Endodermal cell (in vitro differentiated cells): ENCODE measurements around the gene PVALEF. TPM values are rescaled to one million over a fixed set of nuclear protein-coding genes. Genes with fewer than 3 reads are reported as not detected.

Experiments used
- DNase-seq: peaks from one replicate; pipeline ENCODE4 v3.0.0-alpha.2; 2017
- H3K27ac ChIP-seq: 2 replicates; pipeline ENCODE4 v1.5.1; 2013; ENCODE audit warnings: mild to moderate bottlenecking, low read depth, low read length, moderate library complexity
- H3K27me3 ChIP-seq: 2 replicates; pipeline ENCODE4 v1.6.1; 2013; ENCODE audit warnings: mild to moderate bottlenecking, low read length, moderate library complexity; ENCODE audit not compliant: insufficient read depth, control insufficient read depth, poor library complexity, severe bottlenecking
- H3K36me3 ChIP-seq: 2 replicates; pipeline ENCODE4 v1.7.0; 2013; ENCODE audit warnings: mild to moderate bottlenecking, low read length, moderate library complexity; ENCODE audit not compliant: control insufficient read depth, insufficient read depth
- H3K4me1 ChIP-seq: one replicate; pipeline ENCODE4 v1.7.0; 2013; ENCODE audit warnings: low read length; ENCODE audit not compliant: control insufficient read depth, insufficient read depth
- H3K4me3 ChIP-seq: 2 replicates; pipeline ENCODE4 v1.5.1; 2013; ENCODE audit warnings: mild to moderate bottlenecking, low read length, moderate library complexity
- H3K9ac ChIP-seq: 2 replicates; pipeline ENCODE4 v1.6.1; 2013; ENCODE audit warnings: mild to moderate bottlenecking, low read length, moderate library complexity; ENCODE audit not compliant: poor library complexity, severe bottlenecking; ENCODE audit errors: extremely low read depth
- H3K9me3 ChIP-seq: 2 replicates; pipeline ENCODE4 v1.6.1; 2013; ENCODE audit warnings: mild to moderate bottlenecking, low read length, moderate library complexity; ENCODE audit not compliant: control insufficient read depth
- H3K27ac Mint-ChIP-seq: 2 replicates; pipeline ENCODE4 v1.8.0; 2020; ENCODE audit warnings: mixed read lengths
- H3K27me3 Mint-ChIP-seq: 2 replicates; pipeline ENCODE4 v1.8.0; 2021; ENCODE audit warnings: mild to moderate bottlenecking, mixed read lengths; ENCODE audit not compliant: insufficient read depth
- H3K36me3 Mint-ChIP-seq: 2 replicates; pipeline ENCODE4 v1.8.0; 2020; ENCODE audit warnings: low read depth, mixed read lengths
- H3K4me1 Mint-ChIP-seq: 2 replicates; pipeline ENCODE4 v1.8.0; 2020; ENCODE audit warnings: mixed read lengths
- H3K4me3 Mint-ChIP-seq: 2 replicates; pipeline ENCODE4 v1.8.0; 2020; ENCODE audit warnings: mild to moderate bottlenecking, moderate library complexity, mixed read lengths
- H3K9me3 Mint-ChIP-seq: 2 replicates; pipeline ENCODE4 v1.8.0; 2020; ENCODE audit warnings: mild to moderate bottlenecking, mixed read lengths
- WGBS, 2 experiments: methylation state at CpG; one replicate each; pipeline versions ENCODE4 v1.1.5 to v1.1.7; 2013; ENCODE audit warnings: missing lambda C conversion rate in 2 of 2, mixed read lengths in 1 of 2; ENCODE audit not compliant: insufficient coverage in 1 of 2, insufficient read length in 1 of 2; 5-methylcytosine and 5-hydroxymethylcytosine counted together
- total RNA-seq, 2 donors: library from RNA; stranded (reverse); fragmentation: NEBNext Ultra II Directional in 1 of 2; extraction: Animal tissue kit (Norgen Biotek cat#: 25700) in 1 of 2; gene quantifications; 2 replicates in 1 of 2; 3 replicates in 1 of 2; pipeline ENCODE4 v1.2.1, GENCODE V29; 2021
- TF ChIP-seq, protein P1 (sequence below): fragments of 200-600 bp; sonication (generic); conservative IDR thresholded peaks from 2 replicates; pipeline ENCODE4 v1.5.0; 2021; ENCODE audit warnings: antibody characterized with exemption, mild to moderate bottlenecking

PVALEF gene
- total RNA-seq, 2 donors from 2014 or later: not detected

DNA sequence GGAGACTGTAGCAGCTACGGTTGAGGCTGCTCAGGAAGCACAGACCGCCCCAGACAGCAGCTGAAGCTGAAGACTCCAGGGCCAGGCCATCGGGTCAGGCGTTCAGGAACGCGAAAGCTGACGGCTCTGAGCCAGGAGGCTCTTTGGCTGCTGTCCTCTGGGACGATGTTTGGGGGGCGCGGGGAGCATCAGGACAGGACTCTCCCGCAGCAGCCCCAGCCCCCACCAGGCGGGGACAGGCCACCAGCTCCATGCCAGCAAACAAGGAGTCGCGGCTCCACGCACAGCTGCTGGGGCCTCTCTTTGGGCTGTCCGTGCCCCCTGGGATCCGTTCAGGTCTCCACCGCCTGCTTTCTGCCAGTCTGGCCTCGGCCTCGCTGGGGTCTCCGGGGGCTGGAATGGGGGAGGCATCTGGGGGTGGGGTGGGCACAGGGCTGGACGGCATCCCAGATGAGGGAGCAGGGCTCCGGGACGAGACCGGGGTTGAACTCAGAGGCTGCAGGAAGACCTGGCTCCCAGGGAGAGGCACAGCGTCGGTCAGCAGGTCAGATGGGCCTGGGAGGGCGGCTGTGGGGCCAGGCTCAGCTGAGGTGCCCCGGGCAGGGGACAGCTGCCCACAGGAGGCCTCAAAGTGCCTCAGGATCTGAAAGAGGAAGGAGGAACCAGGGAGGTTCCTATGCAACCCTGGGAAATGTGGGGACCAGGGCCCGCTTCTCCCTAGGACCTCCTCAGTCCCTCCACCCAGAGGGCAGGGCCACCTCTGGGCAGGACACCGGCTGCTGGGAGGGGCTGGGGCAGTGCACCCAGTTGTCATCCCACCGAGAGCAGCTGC, 63.7 kb downstream of the PVALEF start:
- TF ChIP-seq, protein P1, sequence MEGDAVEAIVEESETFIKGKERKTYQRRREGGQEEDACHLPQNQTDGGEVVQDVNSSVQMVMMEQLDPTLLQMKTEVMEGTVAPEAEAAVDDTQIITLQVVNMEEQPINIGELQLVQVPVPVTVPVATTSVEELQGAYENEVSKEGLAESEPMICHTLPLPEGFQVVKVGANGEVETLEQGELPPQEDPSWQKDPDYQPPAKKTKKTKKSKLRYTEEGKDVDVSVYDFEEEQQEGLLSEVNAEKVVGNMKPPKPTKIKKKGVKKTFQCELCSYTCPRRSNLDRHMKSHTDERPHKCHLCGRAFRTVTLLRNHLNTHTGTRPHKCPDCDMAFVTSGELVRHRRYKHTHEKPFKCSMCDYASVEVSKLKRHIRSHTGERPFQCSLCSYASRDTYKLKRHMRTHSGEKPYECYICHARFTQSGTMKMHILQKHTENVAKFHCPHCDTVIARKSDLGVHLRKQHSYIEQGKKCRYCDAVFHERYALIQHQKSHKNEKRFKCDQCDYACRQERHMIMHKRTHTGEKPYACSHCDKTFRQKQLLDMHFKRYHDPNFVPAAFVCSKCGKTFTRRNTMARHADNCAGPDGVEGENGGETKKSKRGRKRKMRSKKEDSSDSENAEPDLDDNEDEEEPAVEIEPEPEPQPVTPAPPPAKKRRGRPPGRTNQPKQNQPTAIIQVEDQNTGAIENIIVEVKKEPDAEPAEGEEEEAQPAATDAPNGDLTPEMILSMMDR: no peak
- Histone ChIP-seq H3K27me3 (peaks cover 2% of the 10 kb centered on the region), H3K9me3 (no peaks in the 10 kb centered on the region), H3K4me1 (no peaks in the 10 kb centered on the region), H3K27ac (no peak overlapping the region), H3K4me3 (no peak overlapping the region), H3K9ac (no peak overlapping the region), H3K36me3 (peaks cover 8% of the 10 kb centered on the region)
- no peak for DNase-seq
- WGBS, 2 experiments: 91 to 93% methylated on average over 20 to 32 of the region's 32 CpGs
- peaks cover 17% of the 10 kb centered on the region for H3K36me3 Mint-ChIP-seq
- H3K9me3 Mint-ChIP-seq: no peaks in the 10 kb centered on the region
- H3K4me3 Mint-ChIP-seq: no peak overlapping the region
- H3K27me3 Mint-ChIP-seq: peaks cover 13% of the 10 kb centered on the region
- no peaks in the 10 kb centered on the region for H3K4me1 Mint-ChIP-seq
- no peak overlapping the region for H3K27ac Mint-ChIP-seq

GRCh38 chr17:81229666-81229920, 64.3 kb downstream of the PVALEF start:
- Histone ChIP-seq H3K4me3 (no peak overlapping the region), H3K4me1 (no peaks in the 10 kb centered on the region), H3K27ac (no peak overlapping the region), H3K36me3 (peaks cover 8% of the 10 kb centered on the region), H3K9me3 (no peaks in the 10 kb centered on the region), H3K9ac (no peak overlapping the region), H3K27me3 (no peaks in the 10 kb centered on the region)
- H3K36me3 Mint-ChIP-seq: peaks cover 17% of the 10 kb centered on the region
- no peaks in the 10 kb centered on the region for H3K4me1 Mint-ChIP-seq
- H3K4me3 Mint-ChIP-seq: no peak overlapping the region
- TF ChIP-seq, protein P1: no peak
- no peaks in the 10 kb centered on the region for H3K9me3 Mint-ChIP-seq
- no peak for DNase-seq
- peaks cover 10% of the 10 kb centered on the region for H3K27me3 Mint-ChIP-seq
- 96 to 98% methylated on average over 9 to 14 of the region's 14 CpGs for WGBS, 2 experiments
- H3K27ac Mint-ChIP-seq: no peak overlapping the region

GRCh38 chr17:81230043-81230820, 64.9 kb downstream of the PVALEF start:
- Histone ChIP-seq H3K27ac (no peak overlapping the region), H3K4me3 (no peak overlapping the region), H3K9me3 (no peaks in the 10 kb centered on the region), H3K36me3 (peaks cover 8% of the 10 kb centered on the region), H3K4me1 (no peaks in the 10 kb centered on the region), H3K27me3 (no peaks in the 10 kb centered on the region), H3K9ac (no peak overlapping the region)
- Mint-ChIP-seq H3K36me3 (peaks cover 17% of the 10 kb centered on the region), H3K27me3 (peaks cover 8% of the 10 kb centered on the region), H3K9me3 (no peaks in the 10 kb centered on the region), H3K4me3 (no peak overlapping the region), H3K27ac (no peak overlapping the region), H3K4me1 (no peaks in the 10 kb centered on the region)
- TF ChIP-seq, protein P1: peak; percentile 74
- whole genome bisulfite sequencing, 2 experiments: 91 to 93% methylated on average over 14 to 26 of the region's 26 CpGs
- peak; percentile 74 for DNase-seq
